ENCODE measurements around the gene MMP14.
"Not testable (repeated sequence)": the region's sequence is repeated elsewhere in the genome, so short reads cannot be mapped to it uniquely, and the experiment has no call there.

Gene MMP14

GRCh38 chr14:22854963-22855724, 18.8 kb downstream of the MMP14 start:
- no peaks in the 10 kb centered on the region for H3K9me3 ChIP-seq (ENCODE audit: control insufficient read depth, insufficient read depth, low read length)
- H3K9ac ChIP-seq (ENCODE audit: low read depth, low read length), result no peak overlapping the region
- no peak overlapping the region for H3K4me3 ChIP-seq (ENCODE audit: low read depth, low read length)
- no peaks in the 10 kb centered on the region for H3K27me3 ChIP-seq (ENCODE audit: control insufficient read depth, insufficient read depth, low read length)
- no peaks in the 10 kb centered on the region for H3K36me3 ChIP-seq (ENCODE audit: control insufficient read depth, insufficient read depth, low read length)
- H3K4me1 ChIP-seq (ENCODE audit: control insufficient read depth, insufficient read depth, low read length), result peaks cover 2% of the 10 kb centered on the region

- Histone ChIP-seq H3K4me3 (ENCODE audit: low read depth, low read length) (no peak overlapping the region), H3K9me3 (ENCODE audit: control insufficient read depth, insufficient read depth, low read length) (no peaks in the 10 kb centered on the region), H3K27me3 (ENCODE audit: control insufficient read depth, insufficient read depth, low read length) (no peaks in the 10 kb centered on the region), H3K4me1 (ENCODE audit: control insufficient read depth, insufficient read depth, low read length) (peaks cover 2% of the 10 kb centered on the region), H3K9ac (ENCODE audit: low read depth, low read length) (no peak overlapping the region), H3K36me3 (ENCODE audit: control insufficient read depth, insufficient read depth, low read length) (no peaks in the 10 kb centered on the region)
Observed at GRCh38 chr14:22856428-22856827, 20.0 kb downstream of the MMP14 start.

- H3K9ac ChIP-seq (ENCODE audit: low read depth, low read length); H3K27me3 ChIP-seq (ENCODE audit: control insufficient read depth, insufficient read depth, low read length); H3K9me3 ChIP-seq (ENCODE audit: control insufficient read depth, insufficient read depth, low read length): not testable (repeated sequence)
Observed at GRCh38 chr14:22860377-22860776, 24.0 kb downstream of the MMP14 start.

GRCh38 chr14:22861651-22862050, 25.3 kb downstream of the MMP14 start:
- no peak overlapping the region for H3K9ac ChIP-seq (ENCODE audit: low read depth, low read length)
- no peak overlapping the region for H3K4me3 ChIP-seq (ENCODE audit: low read depth, low read length)
- H3K27me3 ChIP-seq (ENCODE audit: control insufficient read depth, insufficient read depth, low read length), result no peaks in the 10 kb centered on the region
- no peaks in the 10 kb centered on the region for H3K36me3 ChIP-seq (ENCODE audit: control insufficient read depth, insufficient read depth, low read length)
- H3K4me1 ChIP-seq (ENCODE audit: control insufficient read depth, insufficient read depth, low read length), result no peaks in the 10 kb centered on the region
- H3K9me3 ChIP-seq (ENCODE audit: control insufficient read depth, insufficient read depth, low read length), result no peaks in the 10 kb centered on the region

More at GRCh38 chr14:22860377-22860776, 24.0 kb downstream of the MMP14 start:
- not testable (repeated sequence) for H3K4me3 ChIP-seq (ENCODE audit: low read depth, low read length); H3K4me1 ChIP-seq (ENCODE audit: control insufficient read depth, insufficient read depth, low read length); H3K36me3 ChIP-seq (ENCODE audit: control insufficient read depth, insufficient read depth, low read length)

- Histone ChIP-seq H3K9ac (ENCODE audit: low read depth, low read length) (no peak overlapping the region), H3K4me1 (ENCODE audit: control insufficient read depth, insufficient read depth, low read length) (no peaks in the 10 kb centered on the region), H3K36me3 (ENCODE audit: control insufficient read depth, insufficient read depth, low read length) (no peaks in the 10 kb centered on the region), H3K27me3 (ENCODE audit: control insufficient read depth, insufficient read depth, low read length) (no peaks in the 10 kb centered on the region), H3K9me3 (ENCODE audit: control insufficient read depth, insufficient read depth, low read length) (no peaks in the 10 kb centered on the region), H3K4me3 (ENCODE audit: low read depth, low read length) (no peak overlapping the region)
Observed at GRCh38 chr14:22864979-22865378, 28.6 kb downstream of the MMP14 start.

GRCh38 chr14:22865424-22866405, 29.3 kb downstream of the MMP14 start:
- Histone ChIP-seq H3K9me3 (ENCODE audit: control insufficient read depth, insufficient read depth, low read length) (no peaks in the 10 kb centered on the region), H3K9ac (ENCODE audit: low read depth, low read length) (no peak overlapping the region), H3K4me3 (ENCODE audit: low read depth, low read length) (no peak overlapping the region), H3K36me3 (ENCODE audit: control insufficient read depth, insufficient read depth, low read length) (no peaks in the 10 kb centered on the region), H3K27me3 (ENCODE audit: control insufficient read depth, insufficient read depth, low read length) (no peaks in the 10 kb centered on the region), H3K4me1 (ENCODE audit: control insufficient read depth, insufficient read depth, low read length) (peaks cover 3% of the 10 kb centered on the region)

- H3K4me3 ChIP-seq (ENCODE audit: low read depth, low read length), result no peak overlapping the region
- H3K4me1 ChIP-seq (ENCODE audit: control insufficient read depth, insufficient read depth, low read length), result peaks cover 7% of the 10 kb centered on the region
- H3K36me3 ChIP-seq (ENCODE audit: control insufficient read depth, insufficient read depth, low read length), result no peaks in the 10 kb centered on the region
- no peaks in the 10 kb centered on the region for H3K27me3 ChIP-seq (ENCODE audit: control insufficient read depth, insufficient read depth, low read length)
- H3K9ac ChIP-seq (ENCODE audit: low read depth, low read length), result no peak overlapping the region
- no peaks in the 10 kb centered on the region for H3K9me3 ChIP-seq (ENCODE audit: control insufficient read depth, insufficient read depth, low read length)
Observed at GRCh38 chr14:22866874-22867273, 30.5 kb downstream of the MMP14 start.

- Histone ChIP-seq H3K9me3 (ENCODE audit: control insufficient read depth, insufficient read depth, low read length) (no peaks in the 10 kb centered on the region), H3K4me3 (ENCODE audit: low read depth, low read length) (peak overlapping the region; percentile 84), H3K9ac (ENCODE audit: low read depth, low read length) (no peak overlapping the region), H3K27me3 (ENCODE audit: control insufficient read depth, insufficient read depth, low read length) (no peaks in the 10 kb centered on the region), H3K4me1 (ENCODE audit: control insufficient read depth, insufficient read depth, low read length) (peaks cover 9% of the 10 kb centered on the region), H3K36me3 (ENCODE audit: control insufficient read depth, insufficient read depth, low read length) (peaks cover under 1% of the 10 kb centered on the region)
Observed at GRCh38 chr14:22870811-22871223, 34.4 kb downstream of the MMP14 start.

- peak within 1 kb of the TSS; percentile 84 for H3K4me3 ChIP-seq (ENCODE audit: low read depth, low read length)
- peaks cover 6% of the 10 kb centered on the region for H3K36me3 ChIP-seq (ENCODE audit: control insufficient read depth, insufficient read depth, low read length)
- H3K9ac ChIP-seq (ENCODE audit: low read depth, low read length), result no peak within 1 kb of the TSS
Observed at GRCh38 chr14:22871224-22872032, 35.0 kb downstream of the MMP14 start, which contains the start of gene LRP10. Gene LRP10, plus strand, starts transcription at chr14:22871740. Its CDS starts 564 bp downstream, at chr14:22872304.

GRCh38 chr14:22872033-22872832, 35.8 kb downstream of the MMP14 start:
- Histone ChIP-seq H3K9me3 (ENCODE audit: control insufficient read depth, insufficient read depth, low read length) (no peaks in the 10 kb centered on the region), H3K27me3 (ENCODE audit: control insufficient read depth, insufficient read depth, low read length) (no peaks in the 10 kb centered on the region), H3K36me3 (ENCODE audit: control insufficient read depth, insufficient read depth, low read length) (peaks cover 8% of the 10 kb centered on the region), H3K4me1 (ENCODE audit: control insufficient read depth, insufficient read depth, low read length) (peaks cover 9% of the 10 kb centered on the region), H3K4me3 (ENCODE audit: low read depth, low read length) (peak overlapping the region; percentile 84), H3K9ac (ENCODE audit: low read depth, low read length) (peak overlapping the region; percentile 16)

More at GRCh38 chr14:22871224-22872032, 35.0 kb downstream of the MMP14 start, which contains the start of gene LRP10:
- H3K4me1 ChIP-seq (ENCODE audit: control insufficient read depth, insufficient read depth, low read length), result peaks cover 9% of the 10 kb centered on the region
- H3K27me3 ChIP-seq (ENCODE audit: control insufficient read depth, insufficient read depth, low read length), result no peaks in the 10 kb centered on the region
- H3K9me3 ChIP-seq (ENCODE audit: control insufficient read depth, insufficient read depth, low read length), result no peaks in the 10 kb centered on the region

Measured in iPS-15b (cell line).